ENCODE results near the gene LRP5.

LRP5 gene

DNA sequence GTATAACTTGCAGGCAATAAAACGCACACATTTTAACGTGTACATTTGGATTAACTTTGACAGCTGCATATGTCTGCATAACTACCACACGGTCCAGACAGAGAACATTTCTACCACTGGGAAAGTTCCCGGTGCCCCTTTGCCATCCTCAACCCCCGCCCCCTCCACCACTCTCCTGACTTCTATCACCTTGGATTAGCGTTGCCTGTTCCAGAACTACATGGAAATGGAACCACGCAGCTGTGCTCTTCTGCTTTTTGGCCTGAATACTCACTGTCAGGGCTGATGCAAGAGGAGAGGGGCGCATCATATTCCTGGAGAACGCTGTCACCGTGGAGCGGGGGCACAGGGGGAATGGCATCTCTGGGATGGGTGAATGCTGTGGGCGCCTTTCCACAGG, 62.1 kb downstream of the LRP5 start:
- no peak overlapping the region for H3K4me3 ChIP-seq (replicated peaks; ENCODE audit: low read depth, low read length)
- DNase-seq (ENCODE audit: low read depth): no peak
- TF ChIP-seq, protein P1, sequence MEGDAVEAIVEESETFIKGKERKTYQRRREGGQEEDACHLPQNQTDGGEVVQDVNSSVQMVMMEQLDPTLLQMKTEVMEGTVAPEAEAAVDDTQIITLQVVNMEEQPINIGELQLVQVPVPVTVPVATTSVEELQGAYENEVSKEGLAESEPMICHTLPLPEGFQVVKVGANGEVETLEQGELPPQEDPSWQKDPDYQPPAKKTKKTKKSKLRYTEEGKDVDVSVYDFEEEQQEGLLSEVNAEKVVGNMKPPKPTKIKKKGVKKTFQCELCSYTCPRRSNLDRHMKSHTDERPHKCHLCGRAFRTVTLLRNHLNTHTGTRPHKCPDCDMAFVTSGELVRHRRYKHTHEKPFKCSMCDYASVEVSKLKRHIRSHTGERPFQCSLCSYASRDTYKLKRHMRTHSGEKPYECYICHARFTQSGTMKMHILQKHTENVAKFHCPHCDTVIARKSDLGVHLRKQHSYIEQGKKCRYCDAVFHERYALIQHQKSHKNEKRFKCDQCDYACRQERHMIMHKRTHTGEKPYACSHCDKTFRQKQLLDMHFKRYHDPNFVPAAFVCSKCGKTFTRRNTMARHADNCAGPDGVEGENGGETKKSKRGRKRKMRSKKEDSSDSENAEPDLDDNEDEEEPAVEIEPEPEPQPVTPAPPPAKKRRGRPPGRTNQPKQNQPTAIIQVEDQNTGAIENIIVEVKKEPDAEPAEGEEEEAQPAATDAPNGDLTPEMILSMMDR (IDR thresholded peaks at IDR 0.05; ENCODE audit: low read length, missing control alignments): no peak

DNA sequence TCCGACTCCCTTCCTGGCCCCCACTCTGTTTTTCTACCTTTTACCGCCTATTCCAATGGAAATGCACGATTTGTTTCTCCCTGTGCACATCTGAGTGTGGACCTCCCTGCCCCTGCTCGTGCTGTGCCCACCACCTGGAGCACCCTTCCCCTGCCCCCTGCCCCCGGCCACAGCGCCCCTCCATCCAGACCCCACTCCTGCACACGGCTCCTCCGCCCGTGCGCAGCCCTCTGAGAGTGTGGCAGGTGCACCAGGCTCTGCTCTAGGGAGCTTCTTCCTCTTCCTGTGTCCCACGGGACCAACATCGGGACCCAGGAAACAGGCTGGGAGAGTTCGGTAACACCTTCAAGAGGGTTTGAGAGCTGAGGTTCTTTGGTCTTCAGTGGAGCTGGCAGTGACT, 62.9 kb downstream of the LRP5 start:
- TF ChIP-seq, protein P1 (IDR thresholded peaks at IDR 0.05; ENCODE audit: low read length, missing control alignments): no peak
- no peak for DNase-seq (ENCODE audit: low read depth)
- H3K4me3 ChIP-seq (replicated peaks; ENCODE audit: low read depth, low read length): no peak overlapping the region

DNA sequence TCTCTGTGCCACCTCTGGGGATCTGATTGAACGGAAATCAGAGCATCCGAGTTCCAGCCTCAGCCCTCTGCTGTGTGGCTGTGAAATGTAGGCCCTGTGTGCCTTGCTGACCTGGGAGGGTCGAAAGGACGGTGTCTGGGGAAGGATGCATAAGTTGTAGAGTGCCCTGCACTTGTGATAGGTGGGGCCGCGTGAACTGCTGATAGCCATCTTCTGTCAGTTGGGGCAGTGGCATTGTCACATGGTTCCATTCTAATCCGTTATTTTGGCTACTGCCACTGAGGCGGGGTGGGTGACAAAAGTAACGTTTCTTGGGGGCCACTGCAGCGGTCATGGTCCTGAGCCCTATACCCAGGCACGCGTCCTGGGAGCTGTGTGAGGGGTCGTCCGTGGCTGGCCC, 63.4 kb downstream of the LRP5 start:
- TF ChIP-seq, protein P1 (IDR thresholded peaks at IDR 0.05; ENCODE audit: low read length, missing control alignments): no peak
- DNase-seq (ENCODE audit: low read depth): no peak
- H3K4me3 ChIP-seq (replicated peaks; ENCODE audit: low read depth, low read length): no peak overlapping the region

DNA sequence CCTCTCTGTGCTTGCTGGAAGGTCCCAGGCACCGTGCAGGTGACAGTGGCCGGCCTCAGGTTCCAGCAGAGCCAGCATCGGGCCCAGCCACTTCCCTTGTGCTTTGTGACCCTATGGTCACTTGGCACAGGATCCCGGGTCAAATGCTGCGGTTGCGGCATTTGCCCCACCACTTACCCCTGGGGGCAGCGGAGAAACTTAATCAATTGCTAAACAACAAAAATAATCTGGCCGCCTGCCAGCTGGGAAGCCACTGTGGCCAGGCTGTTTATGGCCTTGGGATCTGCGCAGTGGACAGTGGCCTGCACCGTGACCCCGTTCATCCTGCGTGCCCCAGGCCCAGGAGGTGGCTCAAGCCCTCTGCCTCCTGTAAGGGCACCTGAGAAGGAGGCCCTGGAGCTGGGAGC, 65.0 kb downstream of the LRP5 start:
- no peak overlapping the region for H3K4me3 ChIP-seq (replicated peaks; ENCODE audit: low read depth, low read length)
- TF ChIP-seq, protein P1 (IDR thresholded peaks at IDR 0.05; ENCODE audit: low read length, missing control alignments): no peak
- no peak for DNase-seq (ENCODE audit: low read depth)

DNA sequence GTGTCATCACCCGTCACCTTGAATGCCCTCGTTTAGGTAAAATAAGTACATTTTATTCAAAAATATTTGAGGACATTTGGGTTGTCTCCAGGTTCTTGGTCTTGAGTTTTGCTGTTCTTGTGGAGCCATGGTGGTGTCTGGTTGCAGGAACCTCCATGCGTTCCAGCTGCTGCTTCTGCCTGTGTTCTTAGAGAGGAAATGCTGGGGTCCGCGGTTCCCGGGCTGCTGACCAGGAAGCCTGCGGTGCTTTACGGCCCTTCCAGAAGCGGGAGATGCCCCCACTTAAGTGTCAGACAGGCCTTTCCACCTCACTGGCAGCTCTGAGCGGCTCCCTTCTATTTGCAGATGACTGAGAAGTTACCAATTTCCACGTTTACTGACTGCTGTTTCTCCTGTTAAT, 66.8 kb downstream of the LRP5 start:
- no peak for DNase-seq (ENCODE audit: low read depth)
- TF ChIP-seq, protein P1 (IDR thresholded peaks at IDR 0.05; ENCODE audit: low read length, missing control alignments): no peak
- no peak overlapping the region for H3K4me3 ChIP-seq (replicated peaks; ENCODE audit: low read depth, low read length)

DNA sequence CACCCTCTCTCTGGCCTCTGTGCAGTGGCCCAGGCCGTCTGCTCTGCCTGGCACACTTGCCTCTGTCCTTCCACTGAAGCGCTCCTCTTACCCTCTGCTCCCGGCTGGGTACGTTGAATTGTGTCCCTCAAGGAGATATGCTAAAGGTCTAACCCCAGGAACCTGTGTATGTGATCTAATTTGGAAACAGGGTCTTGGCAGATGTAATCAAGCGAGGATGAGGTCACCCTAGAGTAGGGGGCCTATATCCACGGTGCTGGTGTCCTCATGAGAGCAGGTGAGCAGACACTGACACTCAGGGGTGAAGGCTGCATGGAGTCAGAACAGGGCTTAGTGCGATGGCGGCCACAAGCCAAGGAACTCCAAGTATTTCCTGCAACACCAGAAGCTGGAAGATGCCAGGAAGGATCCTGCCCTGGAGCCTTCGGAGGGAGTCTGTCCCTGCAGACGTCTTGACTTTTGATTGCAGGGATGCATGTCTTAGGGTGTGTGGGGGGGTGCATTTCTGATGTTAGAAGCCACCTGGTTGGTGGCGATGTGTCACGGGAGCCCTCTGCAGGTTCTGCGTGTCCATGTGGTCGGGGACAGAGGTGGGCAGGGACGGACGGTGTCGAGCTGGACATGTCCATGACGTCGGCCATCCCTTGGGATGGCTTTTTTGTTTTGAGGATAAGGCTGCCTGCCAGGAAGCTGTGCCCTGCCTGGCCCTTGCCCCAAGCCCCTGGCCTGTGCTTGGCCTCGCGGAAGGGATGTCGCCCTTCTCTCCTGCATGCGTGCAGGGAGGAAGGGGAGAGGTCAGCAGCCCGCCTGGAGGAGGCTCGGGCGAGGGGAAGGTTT, 68.6 kb downstream of the LRP5 start:
- no peak overlapping the region for H3K4me3 ChIP-seq (replicated peaks; ENCODE audit: low read depth, low read length)
- TF ChIP-seq, protein P1 (IDR thresholded peaks at IDR 0.05; ENCODE audit: low read length, missing control alignments): no peak
- peak; percentile 34 for DNase-seq (ENCODE audit: low read depth)

DNA sequence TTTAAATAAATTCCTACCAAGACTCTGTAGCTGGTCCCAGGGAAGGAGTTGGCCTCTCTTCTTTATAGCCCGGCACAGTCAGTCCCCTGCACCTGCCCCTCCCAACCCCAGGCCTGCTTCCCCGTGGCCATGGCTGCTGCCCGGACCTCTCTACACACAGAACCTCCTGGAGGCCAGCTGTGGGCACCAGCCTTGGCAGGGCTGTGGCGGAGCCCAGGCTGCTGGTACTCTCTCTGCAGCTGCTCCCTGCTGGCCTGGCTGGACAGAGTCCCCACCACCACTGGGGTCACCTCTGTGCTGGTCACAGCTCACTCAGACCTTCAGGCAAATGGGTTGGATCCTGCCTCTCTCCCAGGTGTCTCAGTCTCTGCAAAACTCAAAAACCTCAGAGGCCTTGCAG, 69.3 kb downstream of the LRP5 start:
- TF ChIP-seq, protein P1 (IDR thresholded peaks at IDR 0.05; ENCODE audit: low read length, missing control alignments): no peak
- DNase-seq (ENCODE audit: low read depth): no peak
- no peak overlapping the region for H3K4me3 ChIP-seq (replicated peaks; ENCODE audit: low read depth, low read length)

Measured in fibroblast of pulmonary artery (primary cell).